Liver (tissue), 9 donors: Measurements from ENCODE around the gene COPS4. TPM values are rescaled to one million over a fixed set of nuclear protein-coding genes. Genes with fewer than 3 reads are reported as not detected.

ENCODE experiments used
- DNase-seq: peaks from one replicate; pipeline ENCODE4 v3.0.0-alpha.2; 2017; ENCODE audit warnings: low spot score
- H3K27ac ChIP-seq, 2 donors: one replicate each; pipeline ENCODE4 v1.7.0; 2013; ENCODE audit warnings: inconsistent platforms in 2 of 2, low read length in 2 of 2, control low read depth in 1 of 2, low read depth in 1 of 2, mild to moderate bottlenecking in 1 of 2
- H3K27me3 ChIP-seq, 4 donors: one replicate each; pipeline versions ENCODE4 v1.6.1 to v1.7.0; 2013; ENCODE audit warnings: low read length in 3 of 4, inconsistent platforms in 1 of 4, mild to moderate bottlenecking in 1 of 4, moderate library complexity in 1 of 4; ENCODE audit not compliant: control insufficient read depth in 4 of 4, insufficient read depth in 4 of 4
- H3K36me3 ChIP-seq, 4 donors: one replicate each; pipeline versions ENCODE4 v1.6.1 to v1.7.0; 2013; ENCODE audit warnings: low read length in 3 of 4, mild to moderate bottlenecking in 3 of 4, low read depth in 1 of 4, moderate library complexity in 1 of 4; ENCODE audit not compliant: control insufficient read depth in 4 of 4, insufficient read depth in 3 of 4
- H3K4me1 ChIP-seq, 4 donors: one replicate each; pipeline versions ENCODE4 v1.6.1 to v1.7.0; 2013; ENCODE audit warnings: low read length in 3 of 4, mild to moderate bottlenecking in 3 of 4, moderate library complexity in 1 of 4; ENCODE audit not compliant: control insufficient read depth in 4 of 4, insufficient read depth in 4 of 4
- H3K4me3 ChIP-seq, 3 donors: one replicate each; pipeline versions ENCODE4 v1.6.1 to v1.7.0; 2013; ENCODE audit warnings: low read length in 3 of 3, control low read depth in 1 of 3, low read depth in 1 of 3, mild to moderate bottlenecking in 1 of 3
- H3K9ac ChIP-seq, 2 donors: one replicate each; pipeline ENCODE4 v1.7.0; 2013; ENCODE audit warnings: low read length in 2 of 2, mild to moderate bottlenecking in 2 of 2, moderate library complexity in 2 of 2, control low read depth in 1 of 2, low read depth in 1 of 2
- H3K9me3 ChIP-seq, 4 donors: one replicate each; pipeline versions ENCODE4 v1.6.1 to v1.7.0; 2013; ENCODE audit warnings: low read length in 3 of 4; ENCODE audit not compliant: control insufficient read depth in 4 of 4
- ATF3 ChIP-seq: IDR thresholded peaks from 2 replicates; pipeline ENCODE4 v1.6.1; 2016; ENCODE audit warnings: antibody characterized with exemption
- CTCF ChIP-seq: fragments of 150-350 bp; IDR thresholded peaks from 2 replicates; pipeline ENCODE4 v1.5.1; 2017; ENCODE audit warnings: improper control_type of control experiment, low read depth, low read length; ENCODE audit not compliant: missing input control
- EGR1 ChIP-seq, 2 donors: IDR thresholded peaks; 2 replicates each; pipeline ENCODE4 v1.6.1; 2016 to 2018; ENCODE audit warnings: antibody characterized with exemption in 2 of 2, low read depth in 2 of 2
- FOXA1 ChIP-seq: IDR thresholded peaks from 2 replicates; pipeline ENCODE4 v1.6.1; 2016; ENCODE audit warnings: antibody characterized with exemption
- FOXA2 ChIP-seq: IDR thresholded peaks from 2 replicates; pipeline ENCODE4 v1.6.1; 2016; ENCODE audit warnings: antibody characterized with exemption
- GABPA ChIP-seq, 2 donors: IDR thresholded peaks in 1 of 2; conservative IDR thresholded peaks in 1 of 2; 2 replicates each; pipeline ENCODE4 v1.6.1; 2016; ENCODE audit warnings: antibody characterized with exemption in 2 of 2, mild to moderate bottlenecking in 1 of 2, moderate library complexity in 1 of 2
- HNF4A ChIP-seq, 2 donors: conservative IDR thresholded peaks; 2 replicates each; pipeline ENCODE4 v1.6.1; 2016; ENCODE audit warnings: antibody characterized with exemption in 2 of 2, mild to moderate bottlenecking in 2 of 2
- HNF4G ChIP-seq: IDR thresholded peaks from 2 replicates; pipeline ENCODE4 v1.6.1; 2016; ENCODE audit warnings: antibody characterized with exemption
- JUND ChIP-seq, 2 donors: IDR thresholded peaks; 2 replicates each; pipeline ENCODE4 v1.6.1; 2016; ENCODE audit warnings: antibody characterized with exemption in 2 of 2
- MAX ChIP-seq: IDR thresholded peaks from 2 replicates; pipeline ENCODE4 v1.6.1; 2016; ENCODE audit warnings: antibody characterized with exemption
- NR2F2 ChIP-seq: IDR thresholded peaks from 2 replicates; pipeline ENCODE4 v1.6.1; 2016; ENCODE audit warnings: antibody characterized with exemption
- RAD21 ChIP-seq, 2 donors: IDR thresholded peaks; 2 replicates each; pipeline ENCODE4 v1.6.1; 2016; ENCODE audit warnings: antibody characterized with exemption in 2 of 2, mild to moderate bottlenecking in 2 of 2
- REST ChIP-seq: IDR thresholded peaks from 2 replicates; pipeline ENCODE4 v1.6.1; 2016; ENCODE audit warnings: antibody characterized with exemption, mild to moderate bottlenecking
- RXRA ChIP-seq, 2 donors: IDR thresholded peaks; 2 replicates each; pipeline ENCODE4 v1.6.1; 2017 to 2018; ENCODE audit warnings: antibody characterized with exemption in 2 of 2, mild to moderate bottlenecking in 1 of 2
- SP1 ChIP-seq: IDR thresholded peaks from 2 replicates; pipeline ENCODE4 v1.6.1; 2018; ENCODE audit warnings: antibody characterized with exemption, mild to moderate bottlenecking
- TAF1 ChIP-seq: conservative IDR thresholded peaks from 2 replicates; pipeline ENCODE4 v1.6.1; 2016; ENCODE audit warnings: antibody characterized with exemption, mild to moderate bottlenecking
- YY1 ChIP-seq: IDR thresholded peaks from 2 replicates; pipeline ENCODE4 v1.6.1; 2016; ENCODE audit warnings: antibody characterized with exemption, mild to moderate bottlenecking
- ZBTB33 ChIP-seq: IDR thresholded peaks from 2 replicates; pipeline ENCODE4 v1.6.1; 2016; ENCODE audit warnings: antibody characterized with exemption
- WGBS: extraction: QIAGEN DNeasy Blood & Tissue Kit; methylation state at CpG from one replicate; pipeline ENCODE4 v1.1.7; 2013; 5-methylcytosine and 5-hydroxymethylcytosine counted together
- polyA plus RNA-seq, 2 donors: library from polyadenylated mRNA; stranded (reverse) in 1 of 2; unstranded in 1 of 2; fragments of 200-250 nt in 1 of 2; fragments of >200 nt in 1 of 2; fragmentation: Nextera tagmentation in 1 of 2; extraction: Ambion mirVana in 1 of 2; gene quantifications; one replicate each; pipeline versions ENCODE4 v1.2.1 to v1.2.3, GENCODE V29; 2013 to 2015
- total RNA-seq, 2 donors: library from RNA; depleted of rRNA; stranded (reverse); fragments of >200 nt; gene quantifications; one replicate each; pipeline ENCODE4 v1.2.3, GENCODE V29; 2014
- donor health status: healthy.
- donor health status: healthy.
- donor health status: healthy.
- donor health status: healthy.
- donor health status: healthy.

COPS4 gene
- total and polyA plus RNA-seq, 4 donors, result 15.3 to 46.3 (median 17.4) TPM

- 79% methylated on average over 4 of the region's 4 CpGs for WGBS
- H3K9ac ChIP-seq, result no peak overlapping the region
- DNase-seq, result no peak
- H3K27me3 ChIP-seq, result no peaks in the 10 kb centered on the region
- H3K4me1 ChIP-seq, result no peaks in the 10 kb centered on the region
- H3K4me3 ChIP-seq, result no peak overlapping the region
- no peaks in the 10 kb centered on the region for H3K9me3 ChIP-seq
- no peak for TF ChIP-seq FOXA2
- TF ChIP-seq GABPA (IDR thresholded peaks at IDR 0.05 in 1 of 2, conservative IDR thresholded peaks at IDR 0.05 in 1 of 2), result no peak
- no peak for TF ChIP-seq TAF1
- no peak for TF ChIP-seq ATF3
- no peak for TF ChIP-seq SP1
- no peak for TF ChIP-seq MAX
- no peak for TF ChIP-seq HNF4G
- TF ChIP-seq YY1, result no peak
- no peak for TF ChIP-seq ZBTB33
- TF ChIP-seq HNF4A (conservative IDR thresholded peaks at IDR 0.05), result no peak
- H3K27ac ChIP-seq, result no peak overlapping the region
- peaks cover 9 to 11% (median 10%) of the 10 kb centered on the region in 4 donors for H3K36me3 ChIP-seq
Measured at GRCh38 chr4:83075311-83076095, 40.5 kb downstream of the COPS4 start.

GRCh38 chr4:83080561-83080960 lies 45.6 kb downstream of the COPS4 start:
- Histone ChIP-seq H3K9ac (no peak overlapping the region), H3K27ac (no peak overlapping the region), H3K27me3 (no peaks in the 10 kb centered on the region), H3K36me3 (peaks cover 4 to 8% (median 6%) of the 10 kb centered on the region in 4 donors), H3K4me3 (no peak overlapping the region), H3K4me1 (no peaks in the 10 kb centered on the region), H3K9me3 (no peaks in the 10 kb centered on the region)
- 90% methylated on average over 6 of the region's 6 CpGs for WGBS
- DNase-seq, result no peak
- TF ChIP-seq ZBTB33 (no peak), NR2F2 (no peak), GABPA (IDR thresholded peaks at IDR 0.05 in 1 of 2, conservative IDR thresholded peaks at IDR 0.05 in 1 of 2) (no peak), EGR1 (IDR thresholded peaks at IDR 0.05; ENCODE audit: low read depth in 2 of 2) (no peak), HNF4A (conservative IDR thresholded peaks at IDR 0.05) (no peak), JUND (IDR thresholded peaks at IDR 0.05) (no peak), FOXA1 (no peak), ATF3 (no peak), RXRA (IDR thresholded peaks at IDR 0.05) (no peak), CTCF (no peak), TAF1 (no peak), FOXA2 (no peak), RAD21 (IDR thresholded peaks at IDR 0.05) (no peak), YY1 (no peak), MAX (no peak), HNF4G (no peak), SP1 (no peak), REST (no peak)
